ENCODE results near the gene CDH5. TPM values are rescaled to one million over a fixed set of nuclear protein-coding genes. Genes with fewer than 3 reads are reported as not detected.

Gene CDH5
- total RNA-seq, 4 donors from 2014 or later, result 56.0 to 90.0 (median 67.2) TPM

- peak; percentile 35 to 86 (median 49) for TF ChIP-seq CTCF (IDR thresholded peaks at IDR 0.05)
- no peak for TF ChIP-seq POLR2A (IDR thresholded peaks at IDR 0.05)
- Histone ChIP-seq H3K27ac (no peak overlapping the region), H3K4me3 (replicated peaks in 1 of 3) (no peak overlapping the region), H3K36me3 (no peaks in the 10 kb centered on the region), H3K9me3 (no peaks in the 10 kb centered on the region), H3K27me3 (no peaks in the 10 kb centered on the region), H3K4me1 (no peaks in the 10 kb centered on the region)
- intact Hi-C loops (cut with DNase I), result no loop called here
- DNase-seq, result no peak
- 59 to 69% methylated on average over 8 to 14 of the region's 14 CpGs for WGBS, 2 donors
These were observed 21.9 kb upstream of the CDH5 start for GRCh38 chr16:66344533-66345145.

DNA sequence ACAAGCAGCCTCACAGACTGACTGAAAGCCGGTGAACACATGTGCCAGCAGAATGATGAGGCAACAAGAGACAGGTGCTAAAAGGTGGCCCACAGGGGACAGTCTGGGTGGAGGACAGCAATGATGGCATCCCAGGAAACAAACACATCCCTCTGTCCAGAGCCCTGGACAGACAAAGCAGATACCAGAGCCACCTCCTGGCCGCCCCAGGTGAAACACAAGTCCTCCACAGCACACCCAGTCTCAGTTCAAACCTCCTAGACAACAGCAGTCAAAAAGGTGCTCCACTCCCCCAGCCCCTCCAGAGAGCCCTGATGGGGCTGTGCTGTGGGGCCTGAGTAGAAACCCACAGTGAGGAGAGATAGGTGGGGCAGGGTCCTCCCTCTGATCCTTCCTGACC, 20.3 kb upstream of the CDH5 start:
- H3K36me3 ChIP-seq, result no peaks in the 10 kb centered on the region
- no peaks in the 10 kb centered on the region for H3K27me3 ChIP-seq
- no peak for TF ChIP-seq CTCF (IDR thresholded peaks at IDR 0.05)
- no peak for TF ChIP-seq POLR2A (IDR thresholded peaks at IDR 0.05)
- H3K4me1 ChIP-seq, result no peaks in the 10 kb centered on the region
- H3K4me3 ChIP-seq (replicated peaks in 1 of 3), result no peak overlapping the region
- no peaks in the 10 kb centered on the region for H3K9me3 ChIP-seq
- intact Hi-C loops (cut with DNase I), result no loop called here
- H3K27ac ChIP-seq, result no peak overlapping the region
- WGBS, 2 donors, result 69 to 88% methylated on average over 2 of the region's 2 CpGs
- DNase-seq, result no peak

- WGBS, 2 donors, result 82 to 85% methylated on average over 2 of the region's 2 CpGs
- no peak for DNase-seq
- no peaks in the 10 kb centered on the region for H3K27me3 ChIP-seq
- H3K9me3 ChIP-seq, result no peaks in the 10 kb centered on the region
- intact Hi-C loops (cut with DNase I), result no loop called here
- H3K4me1 ChIP-seq, result no peaks in the 10 kb centered on the region
- TF ChIP-seq CTCF (IDR thresholded peaks at IDR 0.05), result no peak
- no peak for TF ChIP-seq POLR2A (IDR thresholded peaks at IDR 0.05)
- no peak overlapping the region for H3K4me3 ChIP-seq (replicated peaks in 1 of 3)
- H3K36me3 ChIP-seq, result no peaks in the 10 kb centered on the region
- no peak overlapping the region for H3K27ac ChIP-seq
These were observed 14.2 kb upstream of the CDH5 start for GRCh38 chr16:66352304-66352703.

- no peak for DNase-seq
- Histone ChIP-seq H3K4me1 (peaks cover 0 to 5% of the 10 kb centered on the region in 2 donors), H3K4me3 (replicated peaks in 1 of 3) (no peak overlapping the region), H3K27ac (no peak overlapping the region), H3K9me3 (no peaks in the 10 kb centered on the region), H3K36me3 (no peaks in the 10 kb centered on the region), H3K27me3 (no peaks in the 10 kb centered on the region)
- 77 to 90% methylated on average over 5 of the region's 5 CpGs for WGBS, 2 donors
- intact Hi-C loops (cut with DNase I), result no loop called here
- TF ChIP-seq CTCF (IDR thresholded peaks at IDR 0.05) (no peak), POLR2A (IDR thresholded peaks at IDR 0.05) (no peak)
These were observed 13.4 kb upstream of the CDH5 start for GRCh38 chr16:66353055-66353454.

DNA sequence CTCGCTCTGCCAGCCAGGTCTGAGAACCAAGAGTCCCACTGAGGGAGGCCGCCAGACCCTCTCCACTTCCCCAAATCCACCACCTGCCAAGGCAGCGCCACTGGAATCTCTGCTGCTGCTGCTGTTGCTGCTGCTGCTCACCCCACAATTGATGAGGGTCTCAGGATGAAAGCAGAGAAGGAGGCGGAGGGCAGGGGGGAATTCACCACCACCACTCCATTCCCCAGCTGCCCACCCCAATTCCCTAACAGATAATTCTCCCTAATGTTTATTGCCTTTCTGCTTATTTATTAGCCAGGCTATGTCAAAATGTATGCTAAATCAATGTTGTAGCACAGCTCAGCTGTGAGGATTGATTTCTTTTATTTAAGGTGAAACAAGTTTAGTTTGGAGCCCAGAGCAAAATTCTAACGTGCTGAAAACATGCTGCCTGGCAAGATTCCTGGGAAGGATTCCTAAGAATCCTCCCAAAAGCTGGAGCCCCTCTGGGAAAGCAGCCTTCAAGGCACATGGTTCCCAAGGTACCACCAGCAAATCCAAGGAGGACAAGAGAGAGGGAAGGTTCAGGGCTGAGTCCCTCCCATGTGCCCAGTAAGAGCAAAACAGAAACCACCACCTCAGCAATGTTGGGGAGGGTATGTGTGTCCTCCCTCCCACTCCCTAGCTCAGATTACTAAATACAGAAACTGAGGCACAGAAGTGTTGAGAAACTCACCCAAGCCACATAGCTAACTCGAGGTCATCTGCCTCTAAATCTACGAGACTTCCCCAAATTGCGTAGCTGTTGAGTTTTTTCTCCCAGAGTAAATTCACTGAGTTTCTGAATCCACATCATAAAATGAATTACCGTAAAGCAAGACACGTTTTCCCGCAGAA, 12.2 kb upstream of the CDH5 start:
- no peak for DNase-seq
- Histone ChIP-seq H3K9me3 (no peaks in the 10 kb centered on the region), H3K27me3 (no peaks in the 10 kb centered on the region), H3K27ac (no peak overlapping the region), H3K4me3 (replicated peaks in 1 of 3) (no peak overlapping the region), H3K4me1 (peaks cover 5 to 17% of the 10 kb centered on the region in 2 donors), H3K36me3 (no peaks in the 10 kb centered on the region)
- intact Hi-C loops (cut with DNase I), result no loop called here
- 53 to 72% methylated on average over 9 to 11 of the region's 11 CpGs for WGBS, 2 donors
- no peak for TF ChIP-seq CTCF (IDR thresholded peaks at IDR 0.05)
- TF ChIP-seq POLR2A (IDR thresholded peaks at IDR 0.05), result no peak
